Progenitor cell of endocrine pancreas (in vitro differentiated cells): Measurements from ENCODE around the gene DOHH. TPM values are rescaled to one million over a fixed set of nuclear protein-coding genes. Genes with fewer than 3 reads are reported as not detected.

Experiments used
- DNase-seq: peaks from one replicate; pipeline ENCODE4 v3.0.0; 2021; ENCODE audit warnings: low spot score; ENCODE audit not compliant: unreplicated experiment
- H3K27ac Mint-ChIP-seq: 2 replicates; pipeline ENCODE4 v1.8.0; 2021; ENCODE audit warnings: mild to moderate bottlenecking, moderate library complexity, mixed read lengths
- H3K27me3 Mint-ChIP-seq: 2 replicates; pipeline ENCODE4 v1.8.0; 2021; ENCODE audit warnings: mixed read lengths
- H3K36me3 Mint-ChIP-seq: 2 replicates; pipeline ENCODE4 v1.8.0; 2022; ENCODE audit warnings: mixed read lengths; ENCODE audit not compliant: insufficient read depth
- H3K4me1 Mint-ChIP-seq: 2 replicates; pipeline ENCODE4 v1.8.0; 2021; ENCODE audit warnings: low read depth, mixed read lengths
- H3K4me3 Mint-ChIP-seq: 2 replicates; pipeline ENCODE4 v1.8.0; 2021; ENCODE audit warnings: low read depth, mild to moderate bottlenecking, moderate library complexity, mixed read lengths
- H3K9me3 Mint-ChIP-seq: 2 replicates; pipeline ENCODE4 v1.8.0; 2021; ENCODE audit warnings: low read depth, mixed read lengths
- CTCF ChIP-seq: fragments of 200-600 bp; sonication (generic); IDR thresholded peaks from one replicate; pipeline ENCODE4 v1.5.0; 2021; ENCODE audit warnings: antibody characterized with exemption, mild to moderate bottlenecking; ENCODE audit not compliant: unreplicated experiment
- total RNA-seq: library from RNA; stranded (reverse); gene quantifications from 2 replicates; pipeline ENCODE4 v1.2.1, GENCODE V29; 2021

DOHH gene
- total RNA-seq, 1 donor from 2014 or later = 9.9 TPM

GRCh38 chr19:3457528-3458228 lies 42.8 kb downstream of the DOHH start:
- peaks cover under 1% of the 10 kb centered on the region for H3K4me1 Mint-ChIP-seq
- no peak overlapping the region for H3K27ac Mint-ChIP-seq
- H3K27me3 Mint-ChIP-seq = peaks cover 33% of the 10 kb centered on the region
- peaks cover 1% of the 10 kb centered on the region for H3K36me3 Mint-ChIP-seq
- no peaks in the 10 kb centered on the region for H3K9me3 Mint-ChIP-seq
- H3K4me3 Mint-ChIP-seq = no peak overlapping the region
- no peak for TF ChIP-seq CTCF
- no peak for DNase-seq

- Mint-ChIP-seq H3K36me3 (peaks cover 2% of the 10 kb centered on the region), H3K27me3 (peaks cover 29% of the 10 kb centered on the region), H3K9me3 (no peaks in the 10 kb centered on the region), H3K4me1 (no peaks in the 10 kb centered on the region), H3K4me3 (no peak overlapping the region), H3K27ac (no peak overlapping the region)
- no peak for TF ChIP-seq CTCF
- DNase-seq = no peak
Observed at GRCh38 chr19:3456925-3457527, 43.4 kb downstream of the DOHH start.

- Mint-ChIP-seq H3K4me3 (no peak overlapping the region), H3K9me3 (no peaks in the 10 kb centered on the region), H3K27ac (no peak overlapping the region), H3K27me3 (peaks cover 29% of the 10 kb centered on the region), H3K36me3 (peaks cover 2% of the 10 kb centered on the region), H3K4me1 (no peaks in the 10 kb centered on the region)
- no peak for TF ChIP-seq CTCF
- no peak for DNase-seq
Observed at GRCh38 chr19:3455960-3456601, 44.4 kb downstream of the DOHH start.

- Mint-ChIP-seq H3K4me1 (no peaks in the 10 kb centered on the region), H3K4me3 (no peak overlapping the region), H3K27me3 (peaks cover 29% of the 10 kb centered on the region), H3K9me3 (no peaks in the 10 kb centered on the region), H3K27ac (no peak overlapping the region), H3K36me3 (peaks cover 3% of the 10 kb centered on the region)
- no peak for DNase-seq
- no peak for TF ChIP-seq CTCF
Observed at GRCh38 chr19:3455393-3455955, 45.0 kb downstream of the DOHH start.

- H3K9me3 Mint-ChIP-seq = no peaks in the 10 kb centered on the region
- H3K4me1 Mint-ChIP-seq = no peaks in the 10 kb centered on the region
- H3K36me3 Mint-ChIP-seq = peaks cover 3% of the 10 kb centered on the region
- no peak for TF ChIP-seq CTCF
- no peak for DNase-seq
- H3K27ac Mint-ChIP-seq = no peak overlapping the region
- no peak overlapping the region for H3K4me3 Mint-ChIP-seq
- H3K27me3 Mint-ChIP-seq = peaks cover 25% of the 10 kb centered on the region
Observed at GRCh38 chr19:3454656-3455392, 45.6 kb downstream of the DOHH start.
